Right lobe of liver (tissue), 4 donors: ENCODE measurements around the gene CACNA1C.

Source experiments
- POLR2A ChIP-seq: fragments of 450-650 bp; IDR thresholded peaks from one replicate; pipeline ENCODE4 v1.6.1; 2017; ENCODE audit warnings: antibody characterized with exemption, mild to moderate bottlenecking
- TF ChIP-seq, protein P1 (sequence below), 4 donors: fragments of 200-600 bp in 3 of 4; fragments of 450-650 bp in 1 of 4; IDR thresholded peaks; one replicate each; pipeline versions ENCODE4 v1.5.1 to v1.8.0; 2016 to 2022; ENCODE audit warnings: antibody characterized with exemption in 4 of 4, mild to moderate bottlenecking in 2 of 4
- donor health status: DM: no; HTN: no; CAD: no.
- donor health status: DM: no; HTN: no; CAD: no.
- donor health status: DM: no; HTN: yes; CAD: no.

- TF ChIP-seq, protein P1, sequence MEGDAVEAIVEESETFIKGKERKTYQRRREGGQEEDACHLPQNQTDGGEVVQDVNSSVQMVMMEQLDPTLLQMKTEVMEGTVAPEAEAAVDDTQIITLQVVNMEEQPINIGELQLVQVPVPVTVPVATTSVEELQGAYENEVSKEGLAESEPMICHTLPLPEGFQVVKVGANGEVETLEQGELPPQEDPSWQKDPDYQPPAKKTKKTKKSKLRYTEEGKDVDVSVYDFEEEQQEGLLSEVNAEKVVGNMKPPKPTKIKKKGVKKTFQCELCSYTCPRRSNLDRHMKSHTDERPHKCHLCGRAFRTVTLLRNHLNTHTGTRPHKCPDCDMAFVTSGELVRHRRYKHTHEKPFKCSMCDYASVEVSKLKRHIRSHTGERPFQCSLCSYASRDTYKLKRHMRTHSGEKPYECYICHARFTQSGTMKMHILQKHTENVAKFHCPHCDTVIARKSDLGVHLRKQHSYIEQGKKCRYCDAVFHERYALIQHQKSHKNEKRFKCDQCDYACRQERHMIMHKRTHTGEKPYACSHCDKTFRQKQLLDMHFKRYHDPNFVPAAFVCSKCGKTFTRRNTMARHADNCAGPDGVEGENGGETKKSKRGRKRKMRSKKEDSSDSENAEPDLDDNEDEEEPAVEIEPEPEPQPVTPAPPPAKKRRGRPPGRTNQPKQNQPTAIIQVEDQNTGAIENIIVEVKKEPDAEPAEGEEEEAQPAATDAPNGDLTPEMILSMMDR (IDR thresholded peaks at IDR 0.05), result no peak
- TF ChIP-seq POLR2A, result no peak
Measured at GRCh38 chr12:2535583-2536204, 482.9 kb downstream of the CACNA1C start.
